Activated T-helper 1 cell treated with anti-CD3 and anti-CD28 coated beads, Interleukin-2, amount 50 U/mL, for 16 hours (primary cell): ENCODE data around the gene DNAJC18.
"Not testable (repeated sequence)": the region's sequence is repeated elsewhere in the genome, so short reads cannot be mapped to it uniquely, and the experiment has no call there.

ENCODE experiments used
- DNase-seq, 2 donors: peaks; one replicate each; pipeline ENCODE4 v3.0.0-alpha.2; 2020; ENCODE audit warnings: low read depth in 1 of 2, low spot score in 1 of 2

DNAJC18 gene

GRCh38 chr5:139389701-139390638 lies 49.4 kb downstream of the DNAJC18 start, which contains the start of gene MZB1:
Gene MZB1 (minus strand): TSS chr5:139389913. CDS start chr5:139389856, 57 bp downstream.
- DNase-seq, result peak in 1 of 2 donors; percentile 37

- no peak for DNase-seq
These were observed 51.0 kb downstream of the DNAJC18 start for GRCh38 chr5:139388198-139388821.

GRCh38 chr5:139387611-139388197 lies 51.6 kb downstream of the DNAJC18 start:
- no peak for DNase-seq

- not testable (repeated sequence) for DNase-seq
These were observed 52.4 kb downstream of the DNAJC18 start for GRCh38 chr5:139386956-139387355.

- DNase-seq, result no peak
These were observed 53.3 kb downstream of the DNAJC18 start for GRCh38 chr5:139386050-139386438.

- no peak for DNase-seq
These were observed 54.0 kb downstream of the DNAJC18 start for GRCh38 chr5:139385061-139386049.

- no peak for DNase-seq
These were observed 54.7 kb downstream of the DNAJC18 start for GRCh38 chr5:139384591-139385051.

- no peak for DNase-seq
These were observed 55.2 kb downstream of the DNAJC18 start for GRCh38 chr5:139383993-139384590.

- DNase-seq, result no peak
These were observed 55.9 kb downstream of the DNAJC18 start, which contains the start of gene SLC23A1 for GRCh38 chr5:139383275-139383992. Gene SLC23A1 (minus strand): TSS chr5:139383297. CDS start chr5:139383253, 44 bp downstream.

GRCh38 chr5:139382807-139383206 lies 56.5 kb downstream of the DNAJC18 start:
- no peak for DNase-seq

GRCh38 chr5:139381837-139382761 lies 57.2 kb downstream of the DNAJC18 start:
- DNase-seq, result no peak

GRCh38 chr5:139379626-139380449 lies 59.5 kb downstream of the DNAJC18 start:
- DNase-seq, result no peak

- DNase-seq, result no peak
These were observed 60.4 kb downstream of the DNAJC18 start for GRCh38 chr5:139378941-139379361.

- no peak for DNase-seq
These were observed 61.1 kb downstream of the DNAJC18 start for GRCh38 chr5:139378101-139378825.

GRCh38 chr5:139377226-139377625 lies 62.1 kb downstream of the DNAJC18 start:
- DNase-seq, result no peak

- DNase-seq, result no peak
These were observed 63.0 kb downstream of the DNAJC18 start for GRCh38 chr5:139376364-139376763.

- DNase-seq, result no peak
These were observed 64.4 kb downstream of the DNAJC18 start for GRCh38 chr5:139374909-139375308.
